KMS-11 (cell line): ENCODE results near the gene DHRS13.

ENCODE experiments used
- H2AFZ ChIP-seq: fragments of 200-600 bp; sonication (generic); 2 replicates; pipeline ENCODE4 v1.6.1; 2016; ENCODE audit warnings: antibody characterized with exemption, mixed run types, low read depth
- H3K27ac ChIP-seq: fragments of 200-600 bp; sonication (generic); 2 replicates; pipeline ENCODE4 v1.6.1; 2016; ENCODE audit warnings: mild to moderate bottlenecking, mixed run types
- H3K27me3 ChIP-seq: fragments of 200-600 bp; sonication (generic); 2 replicates; pipeline ENCODE4 v1.6.1; 2017; ENCODE audit warnings: mild to moderate bottlenecking, low read depth, mixed run types, moderate library complexity; ENCODE audit not compliant: insufficient read depth
- H3K36me3 ChIP-seq: fragments of 200-600 bp; sonication (generic); 2 replicates; pipeline ENCODE4 v1.6.1; 2017; ENCODE audit warnings: mild to moderate bottlenecking, mixed run types; ENCODE audit not compliant: insufficient read depth
- H3K4me1 ChIP-seq: fragments of 200-600 bp; sonication (generic); 2 replicates; pipeline ENCODE4 v1.6.1; 2016; ENCODE audit warnings: mild to moderate bottlenecking, low read depth, mixed run types; ENCODE audit not compliant: poor library complexity, severe bottlenecking
- H3K4me2 ChIP-seq: fragments of 200-600 bp; sonication (generic); 2 replicates; pipeline ENCODE4 v1.7.0; 2016; ENCODE audit warnings: mild to moderate bottlenecking, mixed run types
- H3K4me3 ChIP-seq: fragments of 200-600 bp; sonication (generic); IDR thresholded peaks from 2 replicates; pipeline ENCODE4 v1.6.1; 2017; ENCODE audit warnings: low read depth, low read length, mixed read lengths; ENCODE audit not compliant: insufficient read depth
- H3K79me2 ChIP-seq: fragments of 200-600 bp; sonication (generic); 2 replicates; pipeline ENCODE4 v1.6.1; 2016; ENCODE audit warnings: low read depth, mixed run types; ENCODE audit not compliant: insufficient read depth
- H3K9ac ChIP-seq: fragments of 200-600 bp; sonication (generic); 2 replicates; pipeline ENCODE4 v1.6.1; 2016; ENCODE audit warnings: mild to moderate bottlenecking, mixed run types
- H4K20me1 ChIP-seq: fragments of 200-600 bp; sonication (generic); 2 replicates; pipeline ENCODE4 v1.6.1; 2016; ENCODE audit warnings: mild to moderate bottlenecking, mixed run types; ENCODE audit not compliant: insufficient read depth
- CTCF ChIP-seq: fragments of 200-600 bp; sonication (generic); conservative IDR thresholded peaks from 2 replicates; pipeline ENCODE4 v1.6.1; 2017; ENCODE audit warnings: low read depth, mild to moderate bottlenecking, antibody characterized with exemption, low read length, moderate library complexity, mixed read lengths

DHRS13 gene

DNA sequence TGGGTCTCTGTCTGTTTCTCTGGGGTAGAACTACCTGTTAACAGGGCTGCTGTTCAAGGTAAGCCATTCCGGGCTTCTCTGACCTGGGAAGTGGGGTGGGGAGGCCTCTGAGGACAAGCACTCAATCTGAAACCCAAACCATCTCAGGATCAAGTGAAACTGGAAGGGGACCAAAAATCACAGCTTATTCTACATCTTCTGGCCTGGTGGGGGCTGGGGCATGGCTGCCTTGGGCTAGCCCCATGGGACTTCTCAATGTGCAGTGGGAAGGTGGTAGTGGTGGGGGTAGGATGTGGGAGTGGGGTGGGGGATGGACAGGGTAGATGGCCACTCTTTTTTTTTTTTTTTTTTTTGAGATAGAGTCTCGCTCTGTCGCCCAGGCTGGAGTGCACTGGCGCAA is 10.9 kb downstream of the DHRS13 start:
- Histone ChIP-seq H3K4me1 (peaks cover 46% of the 10 kb centered on the region), H3K27me3 (no peaks in the 10 kb centered on the region), H3K9ac (no peak overlapping the region), H2AFZ (no peak overlapping the region), H3K4me3 (no peak overlapping the region), H3K27ac (no peak overlapping the region), H3K4me2 (peak overlapping the region; percentile 22; the same call in 1 of the 2 replicates), H4K20me1 (no peaks in the 10 kb centered on the region), H3K36me3 (no peaks in the 10 kb centered on the region), H3K79me2 (no peaks in the 10 kb centered on the region)
- no peak for TF ChIP-seq CTCF

GRCh38 chr17:28891201-28891600 is 11.7 kb downstream of the DHRS13 start:
- Histone ChIP-seq H3K4me2 (no peak overlapping the region), H3K36me3 (no peaks in the 10 kb centered on the region), H2AFZ (no peak overlapping the region), H3K27me3 (no peaks in the 10 kb centered on the region), H3K4me1 (peaks cover 40% of the 10 kb centered on the region), H3K4me3 (no peak overlapping the region), H3K27ac (no peak overlapping the region), H4K20me1 (no peaks in the 10 kb centered on the region), H3K9ac (no peak overlapping the region), H3K79me2 (no peaks in the 10 kb centered on the region)
- TF ChIP-seq CTCF, result no peak

GRCh38 chr17:28889996-28890395 is 12.9 kb downstream of the DHRS13 start:
- no peak overlapping the region for H3K4me3 ChIP-seq
- H3K27me3 ChIP-seq, result no peaks in the 10 kb centered on the region
- peaks cover 30% of the 10 kb centered on the region for H3K4me1 ChIP-seq
- H3K36me3 ChIP-seq, result no peaks in the 10 kb centered on the region
- no peaks in the 10 kb centered on the region for H4K20me1 ChIP-seq
- no peaks in the 10 kb centered on the region for H3K79me2 ChIP-seq
- H3K27ac ChIP-seq, result no peak overlapping the region
- no peak overlapping the region for H3K4me2 ChIP-seq
- no peak overlapping the region for H3K9ac ChIP-seq
- H2AFZ ChIP-seq, result no peak overlapping the region
- TF ChIP-seq CTCF, result no peak

DNA sequence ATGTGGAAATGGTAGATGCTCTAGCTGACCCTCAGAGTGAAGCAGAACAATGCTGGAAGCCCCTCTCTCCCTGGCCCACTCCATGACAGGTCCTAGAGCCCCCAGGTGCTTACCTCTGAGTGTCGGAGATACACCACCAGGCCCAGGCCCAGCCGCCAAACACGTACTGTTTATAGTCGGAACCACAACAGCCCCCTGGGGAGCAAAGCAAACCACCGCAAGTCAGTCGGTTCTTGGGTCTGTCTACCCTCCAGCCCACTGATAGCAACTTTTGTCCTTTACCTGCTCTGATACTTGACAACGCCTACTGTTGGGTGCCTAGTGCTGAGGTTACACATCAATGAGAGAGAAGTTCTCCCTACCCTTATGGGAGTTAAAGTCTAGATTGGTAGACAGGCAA is 14.0 kb downstream of the DHRS13 start:
- no peak overlapping the region for H3K4me3 ChIP-seq
- no peaks in the 10 kb centered on the region for H4K20me1 ChIP-seq
- no peak overlapping the region for H3K4me2 ChIP-seq

More for the DNA sequence above, 14.0 kb downstream of the DHRS13 start:
- Histone ChIP-seq H3K27ac (no peak overlapping the region), H3K36me3 (no peaks in the 10 kb centered on the region), H3K79me2 (no peaks in the 10 kb centered on the region), H3K9ac (no peak overlapping the region), H3K27me3 (no peaks in the 10 kb centered on the region), H2AFZ (no peak overlapping the region), H3K4me1 (peaks cover 24% of the 10 kb centered on the region)
- no peak for TF ChIP-seq CTCF
